ENCODE data around the gene HNF1A. TPM values are rescaled to one million over a fixed set of nuclear protein-coding genes. Genes with fewer than 3 reads are reported as not detected.

Gene HNF1A
- total and polyA plus RNA-seq, 2 of the 13 experiments (the other 11 are each of a cell fraction or from before 2014, with no cell fraction given) = 13.4 to 34.7 TPM

- TF ChIP-seq REPIN1 (CRISPR knock-in tag; IDR thresholded peaks at IDR 0.05; ENCODE audit: borderline replicate concordance, low read depth) (0 out of 2 replicates have a peak, but pooled peaks have one; percentile 32), FOSL2 (CRISPR knock-in tag; IDR thresholded peaks at IDR 0.05) (no peak; the same call in 1 of the 2 replicates), NCOA5 (CRISPR knock-in tag; IDR thresholded peaks at IDR 0.05) (0 out of 2 replicates have a peak, but pooled peaks have one; percentile 44), ZNF687 (CRISPR knock-in tag; IDR thresholded peaks at IDR 0.05) (peak; percentile 14; the same call in 1 of the 2 replicates), ZBTB34 (CRISPR knock-in tag; IDR thresholded peaks at IDR 0.05) (no peak), ETV6 (CRISPR knock-in tag; conservative IDR thresholded peaks at IDR 0.05) (no peak), EED (CRISPR knock-in tag; IDR thresholded peaks at IDR 0.05) (0 out of 2 replicates have a peak, but pooled peaks have one; percentile 36), ZFP91 (CRISPR knock-in tag; IDR thresholded peaks at IDR 0.05; ENCODE audit: borderline replicate concordance) (peak; percentile 29; the same call in 1 of the 2 replicates), SNAPC2 (CRISPR knock-in tag; IDR thresholded peaks at IDR 0.05) (no peak), ZMYM2 (CRISPR knock-in tag; IDR thresholded peaks at IDR 0.05) (no peak), IKZF4 (CRISPR knock-in tag; IDR thresholded peaks at IDR 0.05; ENCODE audit: borderline replicate concordance, low read depth, not compliant biosample characterization) (no peak), FOXO1 (CRISPR knock-in tag; IDR thresholded peaks at IDR 0.05) (0 out of 2 replicates have a peak, but pooled peaks have one; percentile 23), MEIS2 (CRISPR knock-in tag; IDR thresholded peaks at IDR 0.05) (no peak), ZNF136 (CRISPR knock-in tag; IDR thresholded peaks at IDR 0.05; ENCODE audit: low read depth) (no peak), AGO2 (optimal IDR thresholded peaks at IDR 0.05; ENCODE audit: low read depth, low read length) (peak; percentile 54), ZUFSP (CRISPR knock-in tag; IDR thresholded peaks at IDR 0.05; ENCODE audit: borderline replicate concordance) (no peak), POLR2A (IDR thresholded peaks at IDR 0.05; ENCODE audit: insufficient read depth in 1 of 2, low read depth in 2 of 2, low read length in 2 of 2) (peak in 1 of 2 experiments; percentile 44; a peak in 1 of 4 replicates), HDAC2 (CRISPR knock-in tag; IDR thresholded peaks at IDR 0.05) (no peak), ZGPAT (CRISPR knock-in tag; IDR thresholded peaks at IDR 0.05) (0 out of 2 replicates have a peak, but pooled peaks have one; percentile 5)
Observed at GRCh38 chr12:120965534-120966091, 12.7 kb upstream of the HNF1A start (continued).

All from HepG2 (cell line).